IMR-90 (cell line): ENCODE results near the gene SCLY. TPM values are rescaled to one million over a fixed set of nuclear protein-coding genes. Genes with fewer than 3 reads are reported as not detected.

ENCODE experiments used
- ATAC-seq: fragments of 200-7000 bp; cut with Tn5 transposase; 2 replicates; pipeline ENCODE4 v1.9.1; 2020; ENCODE audit warnings: low read depth, mild to moderate bottlenecking, moderate library complexity
- BruUV-seq: library from RNA; stranded (reverse); fragments of 400-500 nt; replicated peaks from 2 replicates; lab custom pipeline; 2021; lab: Mats Ljungman, UMichigan
- CTCF ChIA-PET: fragments of 300-600 bp; formaldehyde crosslinking; extraction: SDS; loops from one replicate; lab custom pipeline; 2021; ENCODE audit warnings: antibody characterized with exemption; lab: Yijun Ruan, JAX
- POLR2A ChIA-PET: fragments of 300-600 bp; sonication (Branson Sonifier 250); formaldehyde crosslinking; loops from one replicate; lab custom pipeline; 2022; ENCODE audit warnings: antibody characterized with exemption; ENCODE audit not compliant: unreplicated experiment; lab: Charles Lee
- DNase-seq: peaks from one replicate; pipeline ENCODE4 v3.0.0; 2013
- H2AFZ ChIP-seq: replicated peaks from 2 replicates; pipeline ENCODE3; 2013; ENCODE audit warnings: low read length, mild to moderate bottlenecking; ENCODE audit not compliant: poor library complexity
- H2AK5ac ChIP-seq: 2 replicates; pipeline ENCODE4 v1.6.1; 2013; ENCODE audit warnings: low read depth, low read length, inconsistent platforms
- H2AK9ac ChIP-seq: replicated peaks from 2 replicates; pipeline ENCODE3; 2013; ENCODE audit warnings: mild to moderate bottlenecking, low read depth, low read length, moderate library complexity; ENCODE audit not compliant: poor library complexity
- H2BK120ac ChIP-seq: 2 replicates; pipeline ENCODE4 v1.6.1; 2013; ENCODE audit warnings: low read depth, low read length, inconsistent platforms
- H2BK15ac ChIP-seq: 3 replicates; pipeline ENCODE4 v1.6.1; 2013; ENCODE audit warnings: low read depth, low read length, inconsistent platforms
- H2BK20ac ChIP-seq: 2 replicates; pipeline ENCODE4 v1.6.1; 2013; ENCODE audit warnings: low read depth, mild to moderate bottlenecking, inconsistent platforms, low read length, moderate library complexity
- H2BK5ac ChIP-seq: 2 replicates; pipeline ENCODE4 v1.6.1; 2013; ENCODE audit warnings: mild to moderate bottlenecking, low read depth, low read length, inconsistent platforms; ENCODE audit not compliant: poor library complexity, severe bottlenecking
- H3K14ac ChIP-seq: replicated peaks from 2 replicates; pipeline ENCODE4 v1.6.1; 2013; ENCODE audit warnings: low read depth, low read length, inconsistent platforms
- H3K18ac ChIP-seq: 2 replicates; pipeline ENCODE4 v1.6.1; 2013; ENCODE audit warnings: low read depth, low read length, control low read depth
- H3K23ac ChIP-seq: 2 replicates; pipeline ENCODE4 v1.6.1; 2013; ENCODE audit warnings: low read depth, low read length, inconsistent platforms
- H3K27ac ChIP-seq: 2 replicates; pipeline ENCODE4 v1.5.1; 2013; ENCODE audit warnings: mild to moderate bottlenecking, control low read depth, low read length; ENCODE audit not compliant: insufficient read depth
- H3K27me3 ChIP-seq: 2 replicates; pipeline ENCODE4 v1.6.1; 2013; ENCODE audit warnings: low read length; ENCODE audit not compliant: control insufficient read depth, insufficient read depth
- H3K36me3 ChIP-seq: 2 replicates; pipeline ENCODE4 v1.6.1; 2013; ENCODE audit warnings: low read length, mixed read lengths; ENCODE audit not compliant: control insufficient read depth, insufficient read depth
- H3K4ac ChIP-seq: 2 replicates; pipeline ENCODE4 v1.6.1; 2013; ENCODE audit warnings: low read depth, low read length, inconsistent platforms
- H3K4me1 ChIP-seq: 2 replicates; pipeline ENCODE4 v1.6.1; 2013; ENCODE audit warnings: low read length, mixed read lengths; ENCODE audit not compliant: control insufficient read depth, insufficient read depth
- H3K4me2 ChIP-seq: 2 replicates; pipeline ENCODE4 v1.6.1; 2013; ENCODE audit warnings: low read depth, mild to moderate bottlenecking, control low read depth, low read length, moderate library complexity
- H3K4me3 ChIP-seq: 2 replicates; pipeline ENCODE4 v1.5.1; 2013; ENCODE audit warnings: low read depth, mild to moderate bottlenecking, control low read depth, low read length, moderate library complexity; ENCODE audit not compliant: insufficient read depth
- H3K56ac ChIP-seq: 2 replicates; pipeline ENCODE4 v1.6.1; 2013; ENCODE audit warnings: low read length, inconsistent platforms; ENCODE audit not compliant: insufficient read depth; ENCODE audit errors: extremely low read depth
- H3K79me1 ChIP-seq, 2 experiments: 2 replicates each; pipeline ENCODE4 v1.6.1; 2013; ENCODE audit warnings: low read length in 2 of 2, inconsistent platforms in 1 of 2, low read depth in 1 of 2
- H3K9ac ChIP-seq: 2 replicates; pipeline ENCODE4 v1.6.1; 2013; ENCODE audit warnings: low read depth, low read length, control low read depth
- H3K9me1 ChIP-seq: 2 replicates; pipeline ENCODE4 v1.6.1; 2013; ENCODE audit warnings: low read length, inconsistent platforms; ENCODE audit not compliant: insufficient read depth
- H3K9me3 ChIP-seq: 2 replicates; pipeline ENCODE4 v1.6.1; 2013; ENCODE audit warnings: low read length; ENCODE audit not compliant: control insufficient read depth, insufficient read depth
- H4K20me1 ChIP-seq: 2 replicates; pipeline ENCODE4 v1.6.1; 2013; ENCODE audit warnings: low read length, inconsistent platforms; ENCODE audit not compliant: insufficient read depth
- H4K5ac ChIP-seq: 2 replicates; pipeline ENCODE4 v1.6.1; 2013; ENCODE audit warnings: mild to moderate bottlenecking, low read depth, low read length, control low read depth
- H4K8ac ChIP-seq, 2 experiments: 2 replicates each; pipeline ENCODE4 v1.6.1; 2013; ENCODE audit warnings: low read depth in 2 of 2, low read length in 2 of 2, control low read depth in 1 of 2, inconsistent platforms in 1 of 2
- H4K91ac ChIP-seq: 2 replicates; pipeline ENCODE4 v1.6.1; 2013; ENCODE audit warnings: low read depth, low read length, inconsistent platforms; ENCODE audit not compliant: insufficient read depth
- BHLHE40 ChIP-seq: fragments of 150-350 bp; IDR thresholded peaks from 2 replicates; pipeline ENCODE4 v1.6.1; 2016; ENCODE audit warnings: mild to moderate bottlenecking, low read depth, low read length
- CHD1 ChIP-seq: IDR thresholded peaks from 2 replicates; pipeline ENCODE4 v1.6.1; 2012; ENCODE audit warnings: low read depth, low read length, improper control_type of control experiment
- ELK1 ChIP-seq: fragments of 150-350 bp; IDR thresholded peaks from 2 replicates; pipeline ENCODE4 v1.6.1; 2016; ENCODE audit warnings: low read depth, mild to moderate bottlenecking, low read length, moderate library complexity, borderline replicate concordance
- FOS ChIP-seq: fragments of 150-350 bp; IDR thresholded peaks from 2 replicates; pipeline ENCODE4 v1.6.1; 2016; ENCODE audit warnings: low read depth, low read length
- MAZ ChIP-seq: IDR thresholded peaks from 2 replicates; pipeline ENCODE4 v1.6.1; 2012; ENCODE audit warnings: low read depth, mild to moderate bottlenecking, low read length, improper control_type of control experiment, moderate library complexity, borderline replicate concordance
- MXI1 ChIP-seq: IDR thresholded peaks from 2 replicates; pipeline ENCODE4 v1.6.1; 2012; ENCODE audit warnings: low read depth, mild to moderate bottlenecking, low read length, moderate library complexity, borderline replicate concordance
- RFX5 ChIP-seq: IDR thresholded peaks from 2 replicates; pipeline ENCODE4 v1.8.0; 2012; ENCODE audit warnings: low read depth, mild to moderate bottlenecking, low read length, moderate library complexity
- WGBS, 2 experiments: methylation state at CpG; one replicate each; pipeline versions ENCODE4 v1.1.5 to v1.1.7; 2013; ENCODE audit warnings: missing lambda C conversion rate in 2 of 2; ENCODE audit not compliant: insufficient read length in 1 of 2; ENCODE audit errors: extremely low coverage in 2 of 2; 5-methylcytosine and 5-hydroxymethylcytosine counted together
- dilution Hi-C: fragments of 300-500 bp; cut with HindIII; formaldehyde crosslinking; loops from one replicate; pipeline ENCODE4 v1.14.3; 2018; ENCODE audit warnings: low sequenced_read_pairs; ENCODE audit not compliant: unreplicated experiment
- in situ Hi-C: fragments of 300-500 bp; cut with MboI; formaldehyde crosslinking; loops from 3 replicates; pipeline ENCODE4 v1.14.3; 2019; ENCODE audit warnings: low sequenced_read_pairs, inconsistent platforms, mixed read lengths
- intact Hi-C: fragments of 100-400 bp; cut with micrococcal nuclease; formaldehyde crosslinking; loops from 2 replicates; pipeline ENCODE4 v1.10.0; 2022
- polyA plus RNA-seq, 3 experiments: library from polyadenylated mRNA; depleted of rRNA; stranded (reverse); fragments of >200 nt; gene quantifications; 2 replicates each; pipeline ENCODE4 v1.2.3, GENCODE V29; 2012; ENCODE audit warnings: low replicate concordance in 1 of 3
- total RNA-seq: library from RNA; depleted of rRNA; stranded (reverse); fragments of >200 nt; gene quantifications from 2 replicates; pipeline ENCODE4 v1.2.3, GENCODE V29; 2012
- TF ChIP-seq, protein P1 (sequence below): fragments of 150-350 bp; IDR thresholded peaks from 2 replicates; pipeline ENCODE4 v1.6.1; 2017; ENCODE audit warnings: mild to moderate bottlenecking, antibody characterized with exemption, low read length, low read depth

Gene SCLY
- total and polyA plus RNA-seq, 2 of the 4 experiments (the other 2 are of a cell fraction): 8.6 to 10.5 TPM

GRCh38 chr2:238023608-238024007, 37.2 kb upstream of the SCLY start:
- POLR2A ChIA-PET: no interaction called here
- DNase-seq (no peak), ATAC-seq (no peak)
- no CpG with 5 or more reads among the region's 2 CpGs for WGBS, 2 experiments
- Histone ChIP-seq H2AK9ac (no peak overlapping the region), H4K20me1 (no peaks in the 10 kb centered on the region; the same call in 1 of the 2 replicates), H2BK5ac (no peak overlapping the region), H3K27ac (no peak overlapping the region), H4K8ac (no peak overlapping the region), H2AK5ac (no peak overlapping the region), H3K9me3 (no peaks in the 10 kb centered on the region), H3K56ac (no peak overlapping the region), H3K18ac (no peak overlapping the region), H2AFZ (no peak overlapping the region), H2BK15ac (no peak overlapping the region), H3K36me3 (peaks cover 11% of the 10 kb centered on the region; the same call in 1 of the 2 replicates), H3K4me3 (no peak overlapping the region), H3K9me1 (peaks cover 37% of the 10 kb centered on the region), H3K79me1 (peaks cover 15 to 56% of the 10 kb centered on the region in 2 experiments; a peak in 3 of 4 replicates), H4K5ac (no peak overlapping the region), H2BK20ac (no peak overlapping the region), H3K4ac (no peak overlapping the region; the same call in 1 of the 2 replicates), H4K91ac (0 out of 2 replicates have a peak overlapping the region, but pooled peaks have one; percentile 4), H3K4me1 (peaks cover 12% of the 10 kb centered on the region), H2BK120ac (no peak overlapping the region), H3K14ac (no peak overlapping the region), H3K9ac (no peak overlapping the region), H3K23ac (no peak overlapping the region), H3K27me3 (no peaks in the 10 kb centered on the region), H3K4me2 (no peak overlapping the region)
- no TSS peak for BruUV-seq
- dilution Hi-C loops: no loop called here
- TF ChIP-seq, protein P1, sequence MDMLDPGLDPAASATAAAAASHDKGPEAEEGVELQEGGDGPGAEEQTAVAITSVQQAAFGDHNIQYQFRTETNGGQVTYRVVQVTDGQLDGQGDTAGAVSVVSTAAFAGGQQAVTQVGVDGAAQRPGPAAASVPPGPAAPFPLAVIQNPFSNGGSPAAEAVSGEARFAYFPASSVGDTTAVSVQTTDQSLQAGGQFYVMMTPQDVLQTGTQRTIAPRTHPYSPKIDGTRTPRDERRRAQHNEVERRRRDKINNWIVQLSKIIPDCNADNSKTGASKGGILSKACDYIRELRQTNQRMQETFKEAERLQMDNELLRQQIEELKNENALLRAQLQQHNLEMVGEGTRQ: no peak
- TF ChIP-seq FOS: no peak
- no peak for TF ChIP-seq CHD1
- TF ChIP-seq BHLHE40: no peak
- TF ChIP-seq RFX5: no peak
- TF ChIP-seq MXI1: no peak
- no peak for TF ChIP-seq ELK1
- TF ChIP-seq MAZ: no peak
- in situ Hi-C loops: no loop called here
- CTCF ChIA-PET: no interaction called here
- intact Hi-C loops: no loop called here
